ENCODE measurements around the gene MARK1. TPM values are rescaled to one million over a fixed set of nuclear protein-coding genes. Genes with fewer than 3 reads are reported as not detected.
A peak's percentile ranks its signal among the peaks of the same experiment; 100 is the strongest.

The MARK1 gene
- total and polyA plus RNA-seq, 10 of the 15 experiments (the other 5 are each of a cell fraction or from before 2014, with no cell fraction given), result 0.02 to 0.67 (median 0.12) TPM; not detected in 6

GRCh38 chr1:220711056-220711809 lies 183.3 kb downstream of the MARK1 start:
- POLR2A ChIA-PET, result interaction anchor here (0.6 kb wide), 1 partner anchor 11 kb away, joined by 3 read pairs; no protein-coding TSS in a partner anchor
- H3K9ac ChIP-seq (ENCODE audit: control insufficient read depth, insufficient read depth, low read length), result no peak overlapping the region
- RAD21 ChIA-PET (ENCODE audit: unreplicated experiment), result interaction anchor here (0.9 kb wide), 1 partner anchor 10 kb away, joined by 4 read pairs; no protein-coding TSS in a partner anchor
- TF ChIP-seq EED (IDR thresholded peaks at IDR 0.05; ENCODE audit: low read depth), result peak; percentile 56
- TF ChIP-seq PRDM15 (CRISPR knock-in tag; IDR thresholded peaks at IDR 0.05), result no peak
- 0 out of 2 replicates have a peak, but pooled peaks have one; percentile 15 for TF ChIP-seq MTA2 (IDR thresholded peaks at IDR 0.05; ENCODE audit: low read depth)
- 0 out of 2 replicates have a peak, but pooled peaks have one; percentile 28 for TF ChIP-seq CREM (IDR thresholded peaks at IDR 0.05; ENCODE audit: low read depth)
- TF ChIP-seq DPF2 (IDR thresholded peaks at IDR 0.05), result peak; percentile 43; the same call in 1 of the 2 replicates
- peak; percentile 26 to 34; a peak in 2 of 4 replicates for TF ChIP-seq EP300 (IDR thresholded peaks at IDR 0.05; ENCODE audit: borderline replicate concordance in 1 of 2, control insufficient read depth in 1 of 2, low read depth in 2 of 2, low read length in 2 of 2)
- TF ChIP-seq MLLT1 (IDR thresholded peaks at IDR 0.05), result peak; percentile 53; the same call in 1 of the 2 replicates
- TF ChIP-seq IRF4 (IDR thresholded peaks at IDR 0.05; ENCODE audit: low read depth, low read length), result 0 out of 2 replicates have a peak, but pooled peaks have one; percentile 46
- no peak for TF ChIP-seq MAX (IDR thresholded peaks at IDR 0.05; ENCODE audit: low read depth, low read length)
- no peak for TF ChIP-seq SREBF2 (IDR thresholded peaks at IDR 0.05; ENCODE audit: low read length)
- no peak for TF ChIP-seq USF1 (IDR thresholded peaks at IDR 0.05; ENCODE audit: borderline replicate concordance, extremely low read length, insufficient read depth, low read depth, low read length)
- TF ChIP-seq IKZF1 (conservative IDR thresholded peaks at IDR 0.05), result peak; percentile 80
- peak; percentile 68 to 70; a peak in 3 of 4 replicates for TF ChIP-seq IKZF2 (IDR thresholded peaks at IDR 0.05)
- peak; percentile 45; the same call in 1 of the 2 replicates for TF ChIP-seq RELB (IDR thresholded peaks at IDR 0.05; ENCODE audit: low read depth)

More at GRCh38 chr1:220711056-220711809, 183.3 kb downstream of the MARK1 start:
- Histone ChIP-seq H3K27ac (ENCODE audit: control insufficient read depth, insufficient read depth) (no peak overlapping the region), H3K27me3 (replicated peaks in 1 of 2; ENCODE audit: control insufficient read depth in 2 of 2, insufficient read depth in 2 of 2, low read length in 1 of 2) (no peaks in the 10 kb centered on the region), H3K4me2 (ENCODE audit: control insufficient read depth, insufficient read depth) (no peak overlapping the region), H3K79me2 (ENCODE audit: control insufficient read depth, insufficient read depth, low read length) (no peaks in the 10 kb centered on the region), H3K9me3 (replicated peaks; ENCODE audit: control insufficient read depth, insufficient read depth, low read length) (no peaks in the 10 kb centered on the region), H4K20me1 (ENCODE audit: control insufficient read depth, insufficient read depth) (no peaks in the 10 kb centered on the region), H2AFZ (ENCODE audit: control insufficient read depth, low read depth, low read length) (no peak overlapping the region), H3K4me3 (no peak overlapping the region), H3K4me1 (ENCODE audit: control insufficient read depth, insufficient read depth, low read length) (peaks cover 5% of the 10 kb centered on the region; the same call in 1 of the 2 replicates), H3K36me3 (ENCODE audit: control insufficient read depth in 2 of 2, insufficient read depth in 2 of 2, low read length in 1 of 2) (no peaks in the 10 kb centered on the region)
- no TSS peak for BruUV-seq (replicated peaks)
- DNase-seq (ENCODE audit: low read depth, low spot score) (no peak), FAIRE-seq (no peak), ATAC-seq (peak; percentile 91)
- intact Hi-C loops (cut with micrococcal nuclease; ENCODE audit: unreplicated experiment), result no loop called here
- SMC1A ChIA-PET (ENCODE audit: uncharacterized antibody, unreplicated experiment), result interaction anchor here (0.6 to 1.3 kb wide), 2 partner anchors 12 to 1183 kb away, joined by 3 to 4 read pairs; no protein-coding TSS in a partner anchor
- CTCF ChIA-PET, result interaction anchor here (1.8 kb wide), 1 partner anchor 22 kb away, joined by 5 read pairs; no protein-coding TSS in a partner anchor
- 21% methylated on average over 9 of the region's 9 CpGs for WGBS (ENCODE audit: insufficient coverage, insufficient replicate concordance, low lambda C conversion rate, missing lambda C conversion rate)
- in situ Hi-C loops (cut with MboI), result no loop called here

Measured in GM12878 (cell line).